Activated naive CD8-positive, alpha-beta T cell treated with anti-CD3 and anti-CD28 coated beads, Interleukin-2, amount 50 U/mL, for 24 hours (primary cell): ENCODE measurements around the gene SFXN2.

Source experiments
- ATAC-seq: fragments of 150-1000 bp; cut with Tn5 transposase; one replicate; pipeline ENCODE4 v1.10.0; 2021
- DNase-seq: peaks from one replicate; pipeline ENCODE4 v3.0.0; 2021
- H3K27ac Mint-ChIP-seq: one replicate; pipeline ENCODE4 v1.8.0; 2021; ENCODE audit warnings: mild to moderate bottlenecking, mixed read lengths
- H3K27me3 Mint-ChIP-seq: one replicate; pipeline ENCODE4 v1.8.0; 2021; ENCODE audit warnings: mixed read lengths
- H3K36me3 Mint-ChIP-seq: one replicate; pipeline ENCODE4 v1.8.0; 2021; ENCODE audit warnings: low read depth, mixed read lengths
- H3K4me1 Mint-ChIP-seq: one replicate; pipeline ENCODE4 v1.8.0; 2021; ENCODE audit warnings: mixed read lengths
- H3K4me3 Mint-ChIP-seq: one replicate; pipeline ENCODE4 v1.8.0; 2021; ENCODE audit warnings: mild to moderate bottlenecking, moderate library complexity, mixed read lengths
- H3K9me3 Mint-ChIP-seq: one replicate; pipeline ENCODE4 v1.8.0; 2021; ENCODE audit warnings: mixed read lengths

SFXN2 gene

DNA sequence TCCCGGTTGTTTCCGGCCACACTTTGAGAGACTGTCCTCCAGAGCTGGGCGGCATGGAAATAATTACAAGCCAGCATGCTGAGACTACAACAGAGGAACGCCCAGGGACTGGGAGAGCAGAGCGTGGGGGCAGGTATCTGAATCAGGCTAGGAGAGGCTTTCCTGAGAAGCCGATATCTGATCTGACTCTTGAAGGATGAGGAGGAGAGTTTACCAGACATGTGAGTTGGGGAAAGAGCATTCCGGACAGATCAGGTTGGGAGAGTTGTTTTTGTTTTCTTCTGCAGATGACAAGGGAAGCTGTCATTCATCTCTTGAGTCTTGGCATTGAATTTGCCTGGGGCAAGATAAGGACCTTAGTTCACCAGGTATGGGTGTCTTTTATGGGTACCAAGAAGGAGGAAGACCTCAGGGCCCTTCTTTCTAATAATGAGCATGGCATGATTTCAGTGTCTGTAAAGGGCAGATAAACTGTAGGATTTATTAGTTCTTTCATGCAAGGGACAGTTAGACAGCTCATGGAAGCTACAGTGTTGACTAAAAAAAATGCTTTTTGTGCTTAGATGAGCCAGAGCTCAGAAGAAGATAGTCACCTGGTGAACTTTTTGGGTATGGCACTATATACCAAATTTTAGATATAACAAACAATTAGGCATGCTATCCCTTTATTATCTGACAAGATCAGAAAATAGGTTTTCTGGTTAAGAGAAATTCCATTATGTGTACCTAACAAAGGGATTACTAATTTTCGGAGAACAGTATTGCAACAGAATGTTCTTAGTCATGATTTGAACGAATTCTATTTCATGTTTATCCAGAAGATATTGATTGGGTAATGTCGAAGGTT is 65.5 kb downstream of the SFXN2 start:
- H3K36me3 Mint-ChIP-seq = no peaks in the 10 kb centered on the region
- no peak overlapping the region for H3K4me3 Mint-ChIP-seq
- H3K27me3 Mint-ChIP-seq = no peaks in the 10 kb centered on the region
- no peak overlapping the region for H3K27ac Mint-ChIP-seq
- no peaks in the 10 kb centered on the region for H3K9me3 Mint-ChIP-seq
- DNase-seq (no peak), ATAC-seq (no peak)
- peaks cover 59% of the 10 kb centered on the region for H3K4me1 Mint-ChIP-seq

DNA sequence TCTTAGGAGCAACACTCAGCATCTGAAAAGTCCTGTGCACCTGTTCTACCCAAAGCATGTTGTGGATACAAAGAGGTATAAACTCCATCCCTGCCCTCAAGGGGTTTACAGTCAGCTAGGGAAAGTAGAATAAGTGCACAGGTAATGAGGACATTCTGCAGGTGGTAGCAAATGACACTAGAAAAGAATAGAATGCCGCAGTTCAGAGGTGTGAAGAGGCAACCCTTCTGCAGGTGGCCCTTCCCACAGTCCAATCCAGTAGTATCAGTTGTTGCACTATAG is 66.0 kb downstream of the SFXN2 start:
- H3K9me3 Mint-ChIP-seq = no peaks in the 10 kb centered on the region
- H3K36me3 Mint-ChIP-seq = no peaks in the 10 kb centered on the region
- H3K4me1 Mint-ChIP-seq = peaks cover 56% of the 10 kb centered on the region
- no peak overlapping the region for H3K27ac Mint-ChIP-seq
- no peak overlapping the region for H3K4me3 Mint-ChIP-seq
- no peak for DNase-seq
- no peaks in the 10 kb centered on the region for H3K27me3 Mint-ChIP-seq
- no peak for ATAC-seq

DNA sequence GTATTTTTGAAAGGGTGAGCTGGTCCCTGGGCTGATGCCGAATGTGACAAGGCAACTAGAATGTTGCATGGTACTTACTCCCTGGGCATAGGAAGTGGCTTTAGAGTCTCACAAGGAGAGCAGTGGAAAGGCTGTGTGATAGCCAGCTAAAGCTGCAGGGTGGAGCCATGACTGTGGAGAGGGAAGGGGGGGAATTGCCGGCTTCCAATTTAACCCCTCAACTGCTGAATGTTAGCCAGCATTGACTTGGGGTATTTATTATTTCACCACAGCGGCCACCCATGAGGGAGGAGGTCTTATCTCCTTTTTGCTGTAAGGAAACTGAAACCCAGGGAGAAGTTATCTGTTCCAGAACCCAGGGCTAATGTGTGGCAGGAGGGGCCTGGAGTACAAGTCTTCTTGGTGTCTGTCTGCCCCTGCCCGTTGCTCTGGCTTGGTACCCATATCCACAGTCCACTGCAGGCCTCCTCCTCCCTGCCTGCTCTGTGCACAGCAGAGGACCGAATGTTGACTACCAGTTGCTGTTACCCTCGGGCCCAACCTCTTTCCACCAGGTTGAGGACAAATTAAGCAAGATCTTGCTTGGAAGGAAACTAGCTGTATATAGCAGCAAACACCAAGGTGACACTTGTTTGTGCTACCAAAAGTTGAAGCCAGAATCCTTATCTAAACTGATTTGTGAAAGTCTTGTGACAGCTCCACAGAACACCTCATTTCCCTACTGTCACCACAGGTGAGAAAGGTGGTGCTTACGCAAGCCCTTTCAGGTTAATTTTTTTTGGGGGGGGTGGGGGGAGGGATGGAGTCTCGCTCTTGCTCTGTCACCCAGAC is 66.9 kb downstream of the SFXN2 start:
- H3K27ac Mint-ChIP-seq = no peak overlapping the region
- H3K9me3 Mint-ChIP-seq = no peaks in the 10 kb centered on the region
- no peak overlapping the region for H3K4me3 Mint-ChIP-seq
- no peaks in the 10 kb centered on the region for H3K36me3 Mint-ChIP-seq
- ATAC-seq = no peak
- no peak for DNase-seq
- no peaks in the 10 kb centered on the region for H3K27me3 Mint-ChIP-seq
- H3K4me1 Mint-ChIP-seq = peaks cover 55% of the 10 kb centered on the region

DNA sequence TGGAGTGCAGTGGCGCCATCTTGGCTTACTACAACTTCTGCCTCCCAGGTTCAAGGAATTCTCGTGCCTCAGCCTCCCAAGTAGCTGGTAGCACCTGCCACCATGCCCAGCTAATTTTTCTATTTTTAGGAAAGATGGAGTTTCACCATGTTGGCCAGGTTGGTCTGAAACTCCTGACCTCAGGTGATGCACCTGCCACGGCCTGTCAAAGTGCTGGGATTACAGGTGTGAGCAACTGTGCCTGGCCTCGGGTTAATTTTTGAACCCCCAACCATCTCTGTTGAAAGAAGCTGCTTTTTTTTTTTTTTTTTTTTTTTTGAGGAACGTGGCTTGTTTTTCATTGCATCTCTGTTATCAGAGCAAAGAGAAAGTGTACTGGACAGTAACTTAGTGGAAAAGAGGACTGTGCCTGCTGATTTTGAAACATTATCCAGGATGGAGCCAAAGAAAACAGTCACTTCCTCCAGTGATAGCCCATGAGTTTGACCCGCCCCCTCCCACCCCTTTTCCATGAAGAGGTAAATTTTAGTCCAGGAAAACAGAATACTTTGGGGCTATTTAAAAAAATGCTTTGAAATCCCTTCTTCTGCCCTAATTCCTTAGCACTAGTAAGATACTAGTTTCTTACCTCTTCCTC is 67.6 kb downstream of the SFXN2 start:
- H3K9me3 Mint-ChIP-seq = no peaks in the 10 kb centered on the region
- no peaks in the 10 kb centered on the region for H3K36me3 Mint-ChIP-seq
- DNase-seq = no peak
- peaks cover 48% of the 10 kb centered on the region for H3K4me1 Mint-ChIP-seq
- ATAC-seq = no peak
- no peaks in the 10 kb centered on the region for H3K27me3 Mint-ChIP-seq
- H3K27ac Mint-ChIP-seq = no peak overlapping the region
- no peak overlapping the region for H3K4me3 Mint-ChIP-seq

DNA sequence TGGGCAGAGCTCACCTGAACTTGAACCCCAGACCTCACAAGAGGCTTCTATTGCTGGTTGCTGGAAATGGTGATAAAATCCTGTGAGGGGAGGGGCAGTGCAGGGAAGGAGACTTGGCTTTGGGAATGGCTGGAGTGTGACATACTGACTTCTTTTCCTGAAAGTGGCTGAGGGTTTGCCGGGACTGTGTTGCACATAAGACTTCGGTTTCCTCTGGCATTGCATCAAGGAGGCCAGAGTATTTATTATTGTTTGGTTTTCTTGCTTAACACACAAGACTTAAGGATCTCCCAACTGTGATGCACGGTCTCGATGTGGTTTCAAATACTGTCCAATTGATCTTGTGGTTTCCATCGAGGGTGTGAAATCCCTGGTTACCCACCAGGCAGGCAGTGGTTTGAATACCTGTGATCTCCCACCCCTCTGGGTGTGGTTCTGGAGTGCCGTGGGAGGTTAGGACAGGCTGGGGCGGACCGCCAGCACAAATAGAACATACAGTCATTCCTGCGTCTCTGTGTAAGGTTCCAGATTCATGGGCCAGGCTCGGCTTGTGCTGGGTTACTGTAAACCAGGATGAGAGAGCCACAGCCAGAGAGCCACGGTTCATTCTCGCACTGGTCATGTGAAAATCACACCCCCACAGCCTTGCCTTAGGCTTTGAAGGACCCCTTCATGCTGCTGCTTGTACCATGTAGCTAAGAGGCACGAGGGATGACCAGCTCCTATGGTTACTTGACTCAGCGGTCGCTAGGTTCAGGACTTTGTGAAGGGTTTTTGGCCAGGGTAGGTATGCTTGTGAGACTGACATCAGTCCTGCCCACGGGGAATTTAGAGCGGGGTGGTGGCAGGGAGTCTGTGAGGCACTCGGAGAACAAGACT is 68.5 kb downstream of the SFXN2 start:
- Mint-ChIP-seq H3K27me3 (no peaks in the 10 kb centered on the region), H3K4me1 (peaks cover 45% of the 10 kb centered on the region), H3K27ac (peak overlapping the region; percentile 47), H3K4me3 (no peak overlapping the region), H3K36me3 (no peaks in the 10 kb centered on the region), H3K9me3 (no peaks in the 10 kb centered on the region)
- DNase-seq (no peak), ATAC-seq (no peak)

DNA sequence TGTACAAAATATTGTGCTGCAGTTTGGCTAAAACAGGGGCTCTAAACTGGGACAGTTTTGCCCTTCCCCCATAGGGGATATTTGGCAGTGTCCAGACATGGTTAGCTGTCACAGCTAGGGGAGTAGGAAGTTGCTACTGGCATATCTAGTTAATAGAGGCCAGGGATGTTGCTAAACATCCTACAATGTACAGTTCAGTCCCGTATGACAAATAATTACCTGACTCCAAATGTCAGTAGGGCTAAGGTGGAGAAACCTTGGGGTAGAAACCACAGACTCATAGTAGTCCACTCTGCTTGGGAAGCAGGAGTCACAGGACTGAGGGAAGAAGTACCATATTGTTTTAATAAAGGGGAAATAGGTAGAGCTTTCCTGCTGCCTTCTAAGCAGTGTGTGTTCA is 69.1 kb downstream of the SFXN2 start:
- peaks cover 45% of the 10 kb centered on the region for H3K4me1 Mint-ChIP-seq
- ATAC-seq (no peak), DNase-seq (no peak)
- no peaks in the 10 kb centered on the region for H3K36me3 Mint-ChIP-seq
- H3K27ac Mint-ChIP-seq = no peak overlapping the region
- H3K27me3 Mint-ChIP-seq = no peaks in the 10 kb centered on the region
- H3K9me3 Mint-ChIP-seq = no peaks in the 10 kb centered on the region
- H3K4me3 Mint-ChIP-seq = no peak overlapping the region

DNA sequence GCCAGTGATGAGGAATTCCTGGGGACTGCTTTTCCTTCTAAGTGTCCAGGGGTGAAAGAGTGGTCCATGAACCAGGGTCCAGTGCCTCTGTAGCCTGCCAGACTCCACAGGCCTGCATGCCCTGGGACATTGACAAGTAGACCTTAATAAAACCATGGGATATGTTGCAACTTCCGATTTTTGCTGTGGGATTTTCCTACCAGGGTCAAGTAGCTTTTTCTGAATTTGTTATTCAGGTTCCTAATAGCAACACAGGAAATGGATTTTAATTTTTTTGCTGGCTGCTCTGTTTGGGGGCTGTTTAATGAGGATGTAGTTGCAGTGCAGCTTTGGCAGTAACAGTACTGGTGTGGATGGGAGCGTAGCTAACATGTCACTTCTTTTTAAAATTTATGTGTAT is 71.4 kb downstream of the SFXN2 start:
- H3K4me1 Mint-ChIP-seq = peaks cover 34% of the 10 kb centered on the region
- H3K27ac Mint-ChIP-seq = no peak overlapping the region
- H3K36me3 Mint-ChIP-seq = peaks cover 6% of the 10 kb centered on the region
- no peak for DNase-seq
- no peak for ATAC-seq
- no peaks in the 10 kb centered on the region for H3K9me3 Mint-ChIP-seq
- no peaks in the 10 kb centered on the region for H3K27me3 Mint-ChIP-seq
- no peak overlapping the region for H3K4me3 Mint-ChIP-seq

DNA sequence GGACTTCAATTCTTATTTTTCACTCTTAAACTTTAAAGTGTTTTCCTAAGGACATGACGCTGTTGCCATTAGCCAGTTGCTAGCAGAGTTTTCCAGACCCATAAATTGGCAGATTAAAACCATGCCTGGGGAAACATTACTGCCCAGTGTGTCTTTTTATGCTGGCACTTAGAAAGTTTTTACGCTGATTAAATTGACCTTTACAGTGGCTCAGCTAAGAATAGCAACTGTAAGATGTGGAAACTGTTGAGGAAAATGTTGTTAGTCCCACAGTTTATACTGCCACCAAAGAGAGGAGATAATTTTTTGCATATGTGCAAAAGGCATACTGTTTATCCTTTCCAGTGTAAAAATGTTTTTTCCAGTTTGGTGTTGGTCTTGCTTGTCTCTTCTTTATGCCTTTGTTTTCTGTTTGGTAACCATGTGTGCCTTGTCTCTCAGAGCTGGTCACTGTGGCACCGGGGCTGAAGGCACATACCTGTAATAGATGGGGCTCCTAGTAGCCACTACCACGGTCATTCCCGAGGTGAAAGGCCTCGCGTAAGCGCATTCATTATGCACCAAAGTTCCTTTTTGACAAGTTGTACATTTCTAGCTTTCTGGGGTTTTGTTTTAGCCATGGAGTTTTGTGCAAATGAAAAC is 77.4 kb downstream of the SFXN2 start:
- peaks cover 6% of the 10 kb centered on the region for H3K36me3 Mint-ChIP-seq
- no peak overlapping the region for H3K27ac Mint-ChIP-seq
- H3K4me1 Mint-ChIP-seq = peaks cover 40% of the 10 kb centered on the region
- no peak overlapping the region for H3K4me3 Mint-ChIP-seq
- no peaks in the 10 kb centered on the region for H3K27me3 Mint-ChIP-seq
- H3K9me3 Mint-ChIP-seq = no peaks in the 10 kb centered on the region
- DNase-seq (no peak), ATAC-seq (no peak)
